ENCODE data around the gene FNBP1.

DNA sequence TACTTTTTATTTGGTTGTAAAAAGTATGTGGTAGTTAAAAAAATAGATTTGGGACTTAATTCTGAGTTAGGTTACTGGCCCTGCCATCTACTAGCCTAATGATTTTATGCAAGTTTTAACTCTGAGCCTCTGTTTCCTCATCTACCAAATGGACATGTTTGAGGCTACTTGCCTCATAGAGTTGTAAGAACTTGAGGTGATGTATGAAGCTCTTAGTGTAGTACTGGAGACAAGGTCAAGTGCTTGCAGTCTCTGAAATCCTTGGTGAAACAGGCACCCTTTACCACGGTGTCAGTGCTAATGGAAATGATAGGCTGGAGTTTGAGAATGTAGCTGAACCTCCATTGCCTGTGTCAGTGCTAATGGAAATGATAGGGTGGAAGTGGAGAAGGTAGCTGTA, 26.1 kb upstream of the FNBP1 start:
- TF ChIP-seq CTCF (IDR thresholded peaks at IDR 0.05; ENCODE audit: low read depth, low read length) (no peak), POLR2A (IDR thresholded peaks at IDR 0.05; ENCODE audit: extremely low read depth, insufficient read length) (no peak), MYC (IDR thresholded peaks at IDR 0.05; ENCODE audit: low read depth, low read length) (no peak)
